HCT116 (cell line): ENCODE results near the gene RBM33. TPM values are rescaled to one million over a fixed set of nuclear protein-coding genes. Genes with fewer than 3 reads are reported as not detected.

Experiments used
- ATAC-seq: fragments of 200-7000 bp; cut with Tn5 transposase; 2 replicates; pipeline ENCODE4 v1.9.1; 2020; ENCODE audit warnings: mild to moderate bottlenecking, moderate library complexity
- BruUV-seq: library from RNA; stranded (reverse); fragments of 400-500 nt; replicated peaks from 2 replicates; lab custom pipeline; 2021; lab: Mats Ljungman, UMichigan
- CTCF ChIA-PET: fragments of 300-600 bp; sonication (Branson Sonifier 250); formaldehyde crosslinking; loops from one replicate; lab custom pipeline; 2021; ENCODE audit warnings: antibody characterized with exemption; lab: Charles Lee
- POLR2A ChIA-PET: fragments of 300-600, 350-600 bp; sonication (Branson Sonifier 250); formaldehyde crosslinking; loops from one replicate; lab custom pipeline; 2021; ENCODE audit warnings: antibody characterized with exemption; lab: Charles Lee
- RAD21 ChIA-PET, 2 experiments: fragments of 300-600 bp; sonication (Branson Sonifier 250); formaldehyde crosslinking; loops; one replicate each; lab custom pipeline; 2023; ENCODE audit warnings: low total read pairs in 2 of 2; ENCODE audit not compliant: uncharacterized antibody in 2 of 2, unreplicated experiment in 2 of 2, low non-redundant PET in 1 of 2; lab: Charles Lee
- DNase-seq: peaks from one replicate; pipeline ENCODE4 v3.0.0-alpha.2; 2010; ENCODE audit warnings: low read depth, low spot score
- H2AFZ ChIP-seq: fragments of 200-600 bp; shearing (Covaris generic), sonication (generic); 2 replicates; pipeline ENCODE4 v1.6.1; 2017; ENCODE audit warnings: low read depth, mixed run types, mixed read lengths, antibody characterized with exemption, low read length; ENCODE audit not compliant: poor library complexity, severe bottlenecking
- H3K27ac ChIP-seq: 2 replicates; pipeline ENCODE4 v1.5.1; 2012; ENCODE audit warnings: low read depth, low read length
- H3K27me3 ChIP-seq: fragments of 200-600 bp; sonication (generic); 2 replicates; pipeline ENCODE4 v1.6.1; 2016; ENCODE audit warnings: mixed run types, low read length, mixed read lengths; ENCODE audit not compliant: insufficient read depth
- H3K36me3 ChIP-seq, 2 experiments: fragments of 200-500 bp in 1 of 2; fragments of 200-600 bp in 1 of 2; sonication (Bioruptor generic) in 1 of 2; sonication (generic) in 1 of 2; 2 replicates each; pipeline versions ENCODE4 v1.5.1 to v1.6.1; 2014 to 2016; ENCODE audit warnings: low read length in 2 of 2, inconsistent platforms in 1 of 2, mixed read lengths in 1 of 2, mixed run types in 1 of 2; ENCODE audit not compliant: insufficient read depth in 2 of 2, control insufficient read depth in 1 of 2
- H3K4me1 ChIP-seq, 2 experiments: fragments of 200-600 bp in 1 of 2; sonication (generic) in 1 of 2; 2 replicates each; pipeline versions ENCODE4 v1.5.1 to v1.6.1; 2012 to 2017; ENCODE audit warnings: low read length in 2 of 2, inconsistent platforms in 1 of 2, mild to moderate bottlenecking in 1 of 2, mixed read lengths in 1 of 2, mixed run types in 1 of 2, moderate library complexity in 1 of 2; ENCODE audit not compliant: insufficient read depth in 2 of 2, control insufficient read depth in 1 of 2
- H3K4me2 ChIP-seq: fragments of 200-600 bp; sonication (generic); 2 replicates; pipeline ENCODE4 v1.6.1; 2017; ENCODE audit warnings: mixed run types, low read length, mixed read lengths
- H3K4me3 ChIP-seq, 2 experiments: fragments of 200-600 bp in 1 of 2; sonication (generic) in 1 of 2; replicated peaks in 1 of 2; 2 replicates each; pipeline ENCODE4 v1.5.1; 2011 to 2016; ENCODE audit warnings: low read length in 2 of 2, control low read depth in 1 of 2, low read depth in 1 of 2, mild to moderate bottlenecking in 1 of 2, mixed read lengths in 1 of 2, mixed run types in 1 of 2
- H3K79me2 ChIP-seq: fragments of 200-600 bp; sonication (generic); 2 replicates; pipeline ENCODE4 v1.6.1; 2017; ENCODE audit warnings: mild to moderate bottlenecking, mixed run types, low read length, moderate library complexity, mixed read lengths; ENCODE audit not compliant: insufficient read depth
- H3K9ac ChIP-seq: fragments of 200-600 bp; sonication (generic); 2 replicates; pipeline ENCODE4 v1.6.1; 2016; ENCODE audit warnings: low read length, mixed read lengths
- H3K9me2 ChIP-seq: fragments of 200-600 bp; sonication (generic), shearing (Covaris generic); 2 replicates; pipeline ENCODE4 v1.6.1; 2017; ENCODE audit warnings: mixed run types, mild to moderate bottlenecking, moderate library complexity; ENCODE audit not compliant: insufficient read depth
- H3K9me3 ChIP-seq, 2 experiments: fragments of 200-500 bp in 1 of 2; fragments of 200-600 bp in 1 of 2; sonication (Bioruptor generic) in 1 of 2; sonication (generic) in 1 of 2; 2 replicates each; pipeline ENCODE4 v1.6.1; 2014 to 2017; ENCODE audit warnings: low read length in 2 of 2, mixed read lengths in 2 of 2, inconsistent platforms in 1 of 2, low read depth in 1 of 2, mild to moderate bottlenecking in 1 of 2, mixed run types in 1 of 2, moderate library complexity in 1 of 2; ENCODE audit not compliant: control insufficient read depth in 1 of 2, insufficient read depth in 1 of 2
- H4K20me1 ChIP-seq: fragments of 200-600 bp; sonication (generic), shearing (Covaris generic); 2 replicates; pipeline ENCODE4 v1.6.1; 2017; ENCODE audit warnings: mixed run types, mild to moderate bottlenecking, moderate library complexity; ENCODE audit not compliant: insufficient read depth
- CBX3 ChIP-seq: IDR thresholded peaks from 2 replicates; pipeline ENCODE4 v1.6.1; 2012; ENCODE audit warnings: low read depth
- CTCF ChIP-seq, 3 experiments: fragments of 200-600 bp in 1 of 3; sonication (generic) in 1 of 3; IDR thresholded peaks in 2 of 3; conservative IDR thresholded peaks in 1 of 3; 2 replicates each; pipeline ENCODE4 v1.5.1; 2012 to 2017; ENCODE audit warnings: low read depth in 2 of 3, low read length in 2 of 3, antibody characterized with exemption in 1 of 3, borderline replicate concordance in 1 of 3, control low read depth in 1 of 3, mild to moderate bottlenecking in 1 of 3, mixed read lengths in 1 of 3, mixed run types in 1 of 3, moderate library complexity in 1 of 3; ENCODE audit not compliant: insufficient read depth in 1 of 3
- ELF1 ChIP-seq: IDR thresholded peaks from 2 replicates; pipeline ENCODE4 v1.6.1; 2012; ENCODE audit warnings: low read depth, borderline replicate concordance
- EZH2 ChIP-seq: fragments of 200-600 bp; sonication (generic); IDR thresholded peaks from 2 replicates; pipeline ENCODE4 v1.6.1; 2017; ENCODE audit warnings: antibody characterized with exemption, mixed run types
- REST ChIP-seq: IDR thresholded peaks from 2 replicates; pipeline ENCODE4 v1.6.1; 2012; ENCODE audit warnings: low read depth
- SIN3A ChIP-seq: IDR thresholded peaks from 2 replicates; pipeline ENCODE4 v1.6.1; 2012; ENCODE audit warnings: low read depth
- SP1 ChIP-seq: IDR thresholded peaks from 2 replicates; pipeline ENCODE4 v1.6.1; 2012; ENCODE audit warnings: low read depth
- SRF ChIP-seq: IDR thresholded peaks from 2 replicates; pipeline ENCODE4 v1.6.1; 2012; ENCODE audit warnings: low read depth
- ZBTB33 ChIP-seq: IDR thresholded peaks from 2 replicates; pipeline ENCODE4 v1.6.1; 2011; ENCODE audit warnings: mild to moderate bottlenecking, low read length, moderate library complexity; ENCODE audit not compliant: insufficient replicate concordance; ENCODE audit errors: extremely low read depth
- ZNF274 ChIP-seq: fragments of 200-500 bp; sonication (Bioruptor generic); IDR thresholded peaks from 2 replicates; pipeline ENCODE4 v1.6.1; 2014; ENCODE audit warnings: mild to moderate bottlenecking, low read depth, low read length, inconsistent platforms
- intact Hi-C: fragments of 100-400 bp; cut with micrococcal nuclease; formaldehyde crosslinking; loops from 2 replicates; pipeline ENCODE4 v1.10.0; 2022
- total RNA-seq: library from RNA; stranded (reverse); gene quantifications from one replicate; pipeline ENCODE4 v1.2.1, GENCODE V29; 2021; ENCODE audit not compliant: unreplicated experiment

RBM33 gene
- total RNA-seq, 1 experiment from 2014 or later, result 64.3 TPM

GRCh38 chr7:155786491-155786890 lies 142.0 kb downstream of the RBM33 start:
- H3K9me2 ChIP-seq, result no peaks in the 10 kb centered on the region
- CTCF ChIA-PET, result no interaction called here
- H2AFZ ChIP-seq, result no peak overlapping the region
- H4K20me1 ChIP-seq, result no peaks in the 10 kb centered on the region
- POLR2A ChIA-PET, result no interaction called here
- RAD21 ChIA-PET, result no interaction called here
- 0 out of 4 replicates have a peak, but pooled peaks cover 0 to 5% of the 10 kb centered on the region in 2 experiments for H3K36me3 ChIP-seq
- H3K79me2 ChIP-seq, result no peaks in the 10 kb centered on the region
- intact Hi-C loops, result no loop called here
- no peak overlapping the region for H3K4me2 ChIP-seq
- H3K9ac ChIP-seq, result no peak overlapping the region
- H3K27ac ChIP-seq, result no peak overlapping the region
- H3K9me3 ChIP-seq, result no peaks in the 10 kb centered on the region
- H3K4me3 ChIP-seq, result no peak overlapping the region
- TF ChIP-seq ZNF274 (no peak), CTCF (IDR thresholded peaks at IDR 0.05 in 2 of 3, conservative IDR thresholded peaks at IDR 0.05 in 1 of 3; ENCODE audit: borderline replicate concordance in 1 of 3, insufficient read depth in 1 of 3, low read depth in 2 of 3, low read length in 2 of 3) (no peak), ZBTB33 (no peak), REST (no peak), SP1 (no peak), ELF1 (no peak), SIN3A (no peak), SRF (no peak), CBX3 (no peak), EZH2 (no peak)
- TF ChIP-seq, all 23 proteins: peak for 0
- DNase-seq (no peak), ATAC-seq (no peak)
- Histone ChIP-seq H3K4me1 (no peaks in the 10 kb centered on the region), H3K27me3 (no peaks in the 10 kb centered on the region)
- BruUV-seq, result no TSS peak
